ENCODE results near the gene GRIA4. TPM values are rescaled to one million over a fixed set of nuclear protein-coding genes. Genes with fewer than 3 reads are reported as not detected.

Gene GRIA4
- total RNA-seq, 1 donor from 2014 or later: 13.6 TPM

DNA sequence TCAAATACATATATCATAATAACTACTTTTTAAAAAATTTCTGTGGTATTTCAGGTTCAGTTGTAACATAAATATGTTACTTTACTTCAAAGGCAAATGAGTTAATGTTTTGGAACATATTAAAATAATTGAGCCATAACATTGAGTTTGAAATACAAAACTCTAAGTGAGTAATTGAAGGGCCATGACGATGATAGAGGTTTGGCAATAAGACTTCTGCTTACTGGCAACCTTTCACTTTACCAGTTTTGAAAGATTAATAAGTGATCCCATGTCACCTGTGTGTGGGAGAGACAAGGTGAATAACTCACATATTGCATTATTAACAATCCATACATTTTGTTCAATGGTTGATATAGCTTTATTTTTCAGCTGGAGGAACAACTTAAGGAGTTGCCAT lies 144.4 kb downstream of the GRIA4 start:
- TF ChIP-seq, protein P1, sequence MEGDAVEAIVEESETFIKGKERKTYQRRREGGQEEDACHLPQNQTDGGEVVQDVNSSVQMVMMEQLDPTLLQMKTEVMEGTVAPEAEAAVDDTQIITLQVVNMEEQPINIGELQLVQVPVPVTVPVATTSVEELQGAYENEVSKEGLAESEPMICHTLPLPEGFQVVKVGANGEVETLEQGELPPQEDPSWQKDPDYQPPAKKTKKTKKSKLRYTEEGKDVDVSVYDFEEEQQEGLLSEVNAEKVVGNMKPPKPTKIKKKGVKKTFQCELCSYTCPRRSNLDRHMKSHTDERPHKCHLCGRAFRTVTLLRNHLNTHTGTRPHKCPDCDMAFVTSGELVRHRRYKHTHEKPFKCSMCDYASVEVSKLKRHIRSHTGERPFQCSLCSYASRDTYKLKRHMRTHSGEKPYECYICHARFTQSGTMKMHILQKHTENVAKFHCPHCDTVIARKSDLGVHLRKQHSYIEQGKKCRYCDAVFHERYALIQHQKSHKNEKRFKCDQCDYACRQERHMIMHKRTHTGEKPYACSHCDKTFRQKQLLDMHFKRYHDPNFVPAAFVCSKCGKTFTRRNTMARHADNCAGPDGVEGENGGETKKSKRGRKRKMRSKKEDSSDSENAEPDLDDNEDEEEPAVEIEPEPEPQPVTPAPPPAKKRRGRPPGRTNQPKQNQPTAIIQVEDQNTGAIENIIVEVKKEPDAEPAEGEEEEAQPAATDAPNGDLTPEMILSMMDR (IDR thresholded peaks at IDR 0.05; ENCODE audit: partially characterized antibody, unreplicated experiment): no peak
- Mint-ChIP-seq H3K36me3 (ENCODE audit: unreplicated experiment) (no peaks in the 10 kb centered on the region), H3K4me3 (ENCODE audit: unreplicated experiment) (no peak overlapping the region), H3K4me1 (ENCODE audit: low read depth, unreplicated experiment) (no peaks in the 10 kb centered on the region), H3K27me3 (ENCODE audit: unreplicated experiment) (peaks cover 1% of the 10 kb centered on the region), H3K9me3 (ENCODE audit: unreplicated experiment) (no peaks in the 10 kb centered on the region), H3K27ac (ENCODE audit: unreplicated experiment) (no peak overlapping the region)
- DNase-seq: no peak

DNA sequence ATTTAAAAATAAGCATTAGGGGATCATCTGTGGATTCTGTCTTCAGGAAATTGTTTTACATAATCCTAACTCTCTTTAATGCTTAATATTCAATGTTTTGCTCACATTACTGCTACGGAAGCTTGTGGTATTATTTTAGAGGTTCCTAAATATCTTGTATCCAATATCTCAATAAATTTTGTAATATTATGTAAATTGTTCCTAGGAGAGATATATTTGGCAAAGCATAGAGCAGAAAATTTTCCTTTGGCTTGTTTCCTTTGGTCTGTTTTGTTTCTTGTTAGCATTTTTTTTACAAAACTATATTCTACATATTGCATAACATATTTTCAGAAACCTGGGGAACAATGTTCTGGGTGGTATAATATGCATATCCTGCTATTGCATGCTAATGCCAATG lies 144.8 kb downstream of the GRIA4 start:
- Mint-ChIP-seq H3K27ac (ENCODE audit: unreplicated experiment) (no peak overlapping the region), H3K9me3 (ENCODE audit: unreplicated experiment) (no peaks in the 10 kb centered on the region), H3K4me3 (ENCODE audit: unreplicated experiment) (no peak overlapping the region), H3K27me3 (ENCODE audit: unreplicated experiment) (peaks cover 1% of the 10 kb centered on the region), H3K4me1 (ENCODE audit: low read depth, unreplicated experiment) (no peaks in the 10 kb centered on the region), H3K36me3 (ENCODE audit: unreplicated experiment) (no peaks in the 10 kb centered on the region)
- TF ChIP-seq, protein P1 (IDR thresholded peaks at IDR 0.05; ENCODE audit: partially characterized antibody, unreplicated experiment): no peak
- no peak for DNase-seq

DNA sequence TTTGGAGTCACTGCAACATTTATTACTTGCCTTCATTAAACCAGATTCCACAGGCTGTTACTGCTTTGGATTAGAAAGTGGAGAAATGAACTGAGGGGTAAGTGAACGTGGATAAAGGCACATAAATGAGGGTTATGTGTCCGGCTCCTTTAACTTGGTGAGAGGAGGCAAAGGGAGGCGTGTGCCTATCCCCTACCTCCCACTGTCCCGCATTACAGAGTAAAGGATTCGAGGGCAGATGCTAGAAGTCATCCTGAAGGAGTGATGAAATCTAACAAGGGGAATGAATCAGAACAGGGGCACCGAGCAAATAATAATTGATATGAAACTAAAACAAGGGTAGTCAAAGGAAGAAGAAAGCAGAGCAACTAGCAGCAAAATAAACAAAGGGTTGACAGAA lies 147.2 kb downstream of the GRIA4 start:
- TF ChIP-seq, protein P1 (IDR thresholded peaks at IDR 0.05; ENCODE audit: partially characterized antibody, unreplicated experiment): no peak
- Mint-ChIP-seq H3K9me3 (ENCODE audit: unreplicated experiment) (no peaks in the 10 kb centered on the region), H3K36me3 (ENCODE audit: unreplicated experiment) (no peaks in the 10 kb centered on the region), H3K27me3 (ENCODE audit: unreplicated experiment) (peaks cover 1% of the 10 kb centered on the region), H3K4me1 (ENCODE audit: low read depth, unreplicated experiment) (no peaks in the 10 kb centered on the region), H3K27ac (ENCODE audit: unreplicated experiment) (no peak overlapping the region), H3K4me3 (ENCODE audit: unreplicated experiment) (no peak overlapping the region)
- DNase-seq: no peak

DNA sequence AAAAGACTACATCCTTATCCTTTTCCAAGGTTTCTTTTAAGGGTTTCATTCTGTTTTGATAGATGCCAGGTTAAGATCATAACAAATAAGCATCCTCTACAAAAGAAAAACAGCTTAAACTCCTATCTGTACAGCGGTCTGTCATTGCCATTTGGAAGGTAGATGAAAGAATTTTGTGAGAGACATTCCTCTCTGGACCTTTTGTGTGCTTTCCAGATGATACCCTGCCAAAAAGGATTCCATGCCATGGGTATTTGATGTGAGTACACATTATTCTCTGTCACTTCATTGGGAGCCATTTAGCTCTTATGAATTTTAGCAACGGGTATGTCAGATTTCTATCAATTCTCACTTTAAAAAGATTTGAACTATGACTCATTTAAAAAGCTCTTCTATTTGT lies 153.7 kb downstream of the GRIA4 start:
- TF ChIP-seq, protein P1 (IDR thresholded peaks at IDR 0.05; ENCODE audit: partially characterized antibody, unreplicated experiment): no peak
- Mint-ChIP-seq H3K27me3 (ENCODE audit: unreplicated experiment) (no peaks in the 10 kb centered on the region), H3K27ac (ENCODE audit: unreplicated experiment) (no peak overlapping the region), H3K9me3 (ENCODE audit: unreplicated experiment) (no peaks in the 10 kb centered on the region), H3K4me1 (ENCODE audit: low read depth, unreplicated experiment) (no peaks in the 10 kb centered on the region), H3K4me3 (ENCODE audit: unreplicated experiment) (no peak overlapping the region), H3K36me3 (ENCODE audit: unreplicated experiment) (no peaks in the 10 kb centered on the region)
- DNase-seq: no peak

DNA sequence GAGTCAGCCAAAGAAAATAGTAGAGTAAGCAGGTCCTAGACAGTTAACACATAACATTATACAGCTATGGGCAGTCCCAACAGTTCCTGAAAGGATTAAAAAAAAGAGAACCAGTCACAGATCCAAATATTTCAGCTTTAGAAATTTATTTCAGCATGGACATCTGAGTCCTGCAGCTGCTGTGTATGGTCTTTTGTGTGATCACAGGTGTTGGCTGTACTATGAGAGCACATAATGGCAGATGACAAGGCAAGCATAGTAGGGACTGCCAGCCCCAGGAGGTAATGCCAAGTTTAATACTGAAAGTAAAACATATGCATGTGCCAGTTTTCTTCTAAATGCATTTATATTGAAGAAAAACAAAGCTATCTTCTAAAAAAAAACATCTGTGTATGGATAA lies 158.1 kb downstream of the GRIA4 start:
- Mint-ChIP-seq H3K4me3 (ENCODE audit: unreplicated experiment) (no peak overlapping the region), H3K27me3 (ENCODE audit: unreplicated experiment) (no peaks in the 10 kb centered on the region), H3K4me1 (ENCODE audit: low read depth, unreplicated experiment) (no peaks in the 10 kb centered on the region), H3K36me3 (ENCODE audit: unreplicated experiment) (no peaks in the 10 kb centered on the region), H3K27ac (ENCODE audit: unreplicated experiment) (no peak overlapping the region), H3K9me3 (ENCODE audit: unreplicated experiment) (no peaks in the 10 kb centered on the region)
- DNase-seq: no peak
- TF ChIP-seq, protein P1 (IDR thresholded peaks at IDR 0.05; ENCODE audit: partially characterized antibody, unreplicated experiment): no peak
